Glutamatergic neuron (in vitro differentiated cells): ENCODE measurements around the gene ITGA4. TPM values are rescaled to one million over a fixed set of nuclear protein-coding genes. Genes with fewer than 3 reads are reported as not detected.

ENCODE experiments used
- DNase-seq: peaks from one replicate; pipeline ENCODE4 v3.0.0; 2022
- H3K27ac Mint-ChIP-seq: one replicate; pipeline ENCODE4 v1.8.0; 2020; ENCODE audit warnings: mild to moderate bottlenecking, mixed read lengths, inconsistent platforms; ENCODE audit not compliant: unreplicated experiment
- H3K27me3 Mint-ChIP-seq: one replicate; pipeline ENCODE4 v1.8.0; 2020; ENCODE audit warnings: mild to moderate bottlenecking, moderate library complexity, mixed read lengths, inconsistent platforms; ENCODE audit not compliant: unreplicated experiment
- H3K36me3 Mint-ChIP-seq: one replicate; pipeline ENCODE4 v1.8.0; 2020; ENCODE audit warnings: mild to moderate bottlenecking, mixed read lengths, inconsistent platforms; ENCODE audit not compliant: unreplicated experiment
- H3K4me1 Mint-ChIP-seq: one replicate; pipeline ENCODE4 v1.8.0; 2020; ENCODE audit warnings: mild to moderate bottlenecking, low read depth, mixed read lengths, inconsistent platforms; ENCODE audit not compliant: unreplicated experiment
- H3K4me3 Mint-ChIP-seq: one replicate; pipeline ENCODE4 v1.8.0; 2020; ENCODE audit warnings: mild to moderate bottlenecking, mixed read lengths, inconsistent platforms; ENCODE audit not compliant: unreplicated experiment
- H3K9me3 Mint-ChIP-seq: one replicate; pipeline ENCODE4 v1.8.0; 2020; ENCODE audit warnings: mild to moderate bottlenecking, moderate library complexity, mixed read lengths, inconsistent platforms; ENCODE audit not compliant: unreplicated experiment
- CTCF ChIP-seq: fragments of 200-600 bp; sonication (generic); IDR thresholded peaks from one replicate; pipeline ENCODE4 v1.5.0; 2021; ENCODE audit not compliant: partially characterized antibody, unreplicated experiment
- total RNA-seq: library from RNA; stranded (reverse); fragmentation: NEBNext Ultra II Directional; extraction: Animal tissue kit (Norgen Biotek cat#: 25700); gene quantifications from one replicate; pipeline ENCODE4 v1.2.1, GENCODE V29; 2021; ENCODE audit not compliant: unreplicated experiment

Gene ITGA4
- total RNA-seq, 1 donor from 2014 or later = 5.4 TPM

DNA sequence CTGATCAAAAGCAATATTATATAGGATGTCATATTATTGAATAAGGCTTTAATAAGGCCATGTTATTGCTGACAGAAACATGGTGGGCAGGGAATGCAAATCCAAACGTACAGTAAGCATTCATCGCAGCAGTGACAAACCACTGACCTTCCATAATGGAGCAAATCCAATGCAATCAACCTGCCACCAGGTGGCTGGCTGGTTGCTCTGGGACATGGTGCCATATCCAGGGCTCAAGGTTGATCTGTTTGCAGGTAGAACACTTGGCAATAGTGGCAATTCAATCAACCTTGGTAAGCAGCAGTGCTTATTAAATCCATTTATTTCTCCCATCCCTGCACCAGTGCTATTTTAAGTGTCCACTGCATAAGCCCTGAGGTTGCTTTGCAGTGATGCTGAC lies 124.3 kb downstream of the ITGA4 start:
- no peak overlapping the region for H3K4me3 Mint-ChIP-seq

GRCh38 chr2:181585732-181586131 lies 128.5 kb downstream of the ITGA4 start:
- peaks cover 29% of the 10 kb centered on the region for H3K4me1 Mint-ChIP-seq
- peak overlapping the region; percentile 61 for H3K4me3 Mint-ChIP-seq
- no peaks in the 10 kb centered on the region for H3K36me3 Mint-ChIP-seq
- H3K27me3 Mint-ChIP-seq = peaks cover 3% of the 10 kb centered on the region
- no peaks in the 10 kb centered on the region for H3K9me3 Mint-ChIP-seq
- peak overlapping the region; percentile 98 for H3K27ac Mint-ChIP-seq
- TF ChIP-seq CTCF = no peak
- no peak for DNase-seq

More for the DNA sequence above, 124.3 kb downstream of the ITGA4 start:
- Mint-ChIP-seq H3K27me3 (no peaks in the 10 kb centered on the region), H3K27ac (no peak overlapping the region), H3K36me3 (no peaks in the 10 kb centered on the region), H3K9me3 (no peaks in the 10 kb centered on the region), H3K4me1 (peaks cover 14% of the 10 kb centered on the region)
- DNase-seq = no peak
- no peak for TF ChIP-seq CTCF

Other genes starting within 250 kb of the ITGA4 start
- 5.7 TPM for gene CERKL, start 199.7 kb downstream of the ITGA4 start, total RNA-seq
- gene NEUROD1, start 223.1 kb downstream of the ITGA4 start, total RNA-seq = 65.5 TPM